Measurements from ENCODE around the gene ZNF853.

The ZNF853 gene

DNA sequence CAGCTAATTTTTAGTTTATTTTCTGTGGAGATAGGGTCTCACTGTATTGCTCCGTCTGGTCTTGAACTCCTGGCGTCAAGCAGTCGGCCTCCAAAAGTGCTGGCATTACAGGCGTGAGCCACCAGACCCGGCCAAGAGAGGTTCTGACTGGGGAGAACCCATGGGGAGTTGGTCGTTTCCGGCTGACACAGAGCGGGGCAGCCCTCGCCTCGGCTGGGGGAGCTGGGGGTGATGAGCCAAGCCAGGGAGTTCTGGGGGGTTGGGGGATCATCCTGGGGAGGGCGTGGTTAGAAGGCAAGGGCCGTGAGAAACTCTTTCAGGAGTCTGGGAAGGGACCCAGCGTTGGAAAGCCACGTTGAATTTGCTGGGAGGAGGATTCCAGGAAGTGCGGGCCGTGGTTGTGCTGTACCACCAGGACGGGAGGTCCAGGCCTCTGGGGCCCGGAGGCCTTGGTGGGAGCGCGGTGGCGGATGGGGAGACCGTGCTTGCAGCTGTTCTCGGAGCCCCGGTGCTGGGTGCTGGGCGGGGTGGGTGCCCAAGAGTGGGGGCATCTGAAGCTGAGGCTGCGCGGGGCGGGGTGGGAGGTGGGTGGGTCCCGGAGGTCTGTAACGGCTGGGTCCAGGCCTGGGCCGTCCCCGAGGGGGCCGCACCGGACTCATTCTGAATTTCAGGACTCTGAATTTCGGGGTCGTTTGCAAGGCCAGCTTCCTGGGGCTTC, 8.4 kb upstream of the ZNF853 start:
- Histone ChIP-seq H3K4me3 (ENCODE audit: low read depth in 1 of 2, low read length in 2 of 2) (no peak overlapping the region), H3K9ac (ENCODE audit: low read depth in 1 of 2, low read length in 2 of 2) (no peak overlapping the region), H3K27me3 (ENCODE audit: control insufficient read depth in 1 of 2, insufficient read depth in 2 of 2, low read length in 2 of 2) (no peaks in the 10 kb centered on the region), H3K36me3 (ENCODE audit: control insufficient read depth in 1 of 2, insufficient read depth in 2 of 2, low read length in 2 of 2) (peaks cover 17 to 36% of the 10 kb centered on the region in 2 donors), H3K9me3 (ENCODE audit: control insufficient read depth in 1 of 2, low read length in 2 of 2) (no peaks in the 10 kb centered on the region), H3K27ac (ENCODE audit: low read depth, low read length) (no peak overlapping the region), H3K4me1 (ENCODE audit: control insufficient read depth in 1 of 2, insufficient read depth in 2 of 2, low read length in 2 of 2) (no peaks in the 10 kb centered on the region)

DNA sequence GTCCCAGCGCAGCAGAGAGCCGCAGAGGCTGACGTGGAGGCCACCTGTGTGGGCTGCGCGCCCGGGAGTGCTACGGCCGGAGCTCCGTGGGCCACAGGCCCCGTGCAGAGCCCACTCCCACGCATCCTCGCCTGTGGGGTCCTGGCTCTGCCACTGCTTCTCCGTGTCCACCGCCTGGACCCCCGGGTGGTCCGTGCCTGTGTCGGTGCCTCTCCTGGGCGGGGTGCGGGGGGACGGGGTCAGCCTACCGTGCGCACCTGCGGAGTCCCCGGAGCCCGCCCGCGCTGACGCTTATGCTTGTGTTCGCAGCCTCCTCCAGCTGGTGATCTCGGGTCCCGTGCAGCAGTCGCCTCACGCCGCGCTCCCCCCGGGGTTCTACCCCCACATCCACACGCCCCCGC, 7.8 kb upstream of the ZNF853 start:
- Histone ChIP-seq H3K27ac (ENCODE audit: low read depth, low read length) (no peak overlapping the region), H3K9ac (ENCODE audit: low read depth in 1 of 2, low read length in 2 of 2) (no peak overlapping the region), H3K9me3 (ENCODE audit: control insufficient read depth in 1 of 2, low read length in 2 of 2) (no peaks in the 10 kb centered on the region), H3K36me3 (ENCODE audit: control insufficient read depth in 1 of 2, insufficient read depth in 2 of 2, low read length in 2 of 2) (peaks cover 13 to 31% of the 10 kb centered on the region in 2 donors), H3K4me3 (ENCODE audit: low read depth in 1 of 2, low read length in 2 of 2) (no peak overlapping the region), H3K27me3 (ENCODE audit: control insufficient read depth in 1 of 2, insufficient read depth in 2 of 2, low read length in 2 of 2) (no peaks in the 10 kb centered on the region), H3K4me1 (ENCODE audit: control insufficient read depth in 1 of 2, insufficient read depth in 2 of 2, low read length in 2 of 2) (no peaks in the 10 kb centered on the region)

DNA sequence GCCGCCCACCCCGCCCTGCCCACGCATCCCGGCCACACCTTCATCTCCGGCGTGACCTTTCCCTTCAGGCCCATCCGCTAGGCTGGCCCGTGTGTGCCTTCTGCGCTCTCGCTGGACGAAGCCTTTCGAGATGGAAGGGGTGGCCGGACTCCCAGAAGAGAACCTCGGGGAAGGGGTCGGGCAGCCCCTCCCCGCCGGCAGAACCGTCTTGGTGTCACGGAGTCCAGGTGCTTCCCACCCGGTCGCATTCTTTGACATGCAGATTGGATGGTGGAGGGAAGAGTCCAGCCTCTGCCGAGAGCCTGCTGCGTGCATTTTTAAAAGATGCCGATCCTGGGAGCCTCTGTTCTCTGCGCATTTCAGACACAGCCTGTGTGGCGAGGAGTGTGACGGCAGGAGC, 7.3 kb upstream of the ZNF853 start:
- Histone ChIP-seq H3K9ac (ENCODE audit: low read depth in 1 of 2, low read length in 2 of 2) (no peak overlapping the region), H3K27ac (ENCODE audit: low read depth, low read length) (no peak overlapping the region), H3K4me1 (ENCODE audit: control insufficient read depth in 1 of 2, insufficient read depth in 2 of 2, low read length in 2 of 2) (no peaks in the 10 kb centered on the region), H3K4me3 (ENCODE audit: low read depth in 1 of 2, low read length in 2 of 2) (no peak overlapping the region), H3K27me3 (ENCODE audit: control insufficient read depth in 1 of 2, insufficient read depth in 2 of 2, low read length in 2 of 2) (no peaks in the 10 kb centered on the region), H3K9me3 (ENCODE audit: control insufficient read depth in 1 of 2, low read length in 2 of 2) (no peaks in the 10 kb centered on the region), H3K36me3 (ENCODE audit: control insufficient read depth in 1 of 2, insufficient read depth in 2 of 2, low read length in 2 of 2) (peaks cover 12 to 28% of the 10 kb centered on the region in 2 donors)

DNA sequence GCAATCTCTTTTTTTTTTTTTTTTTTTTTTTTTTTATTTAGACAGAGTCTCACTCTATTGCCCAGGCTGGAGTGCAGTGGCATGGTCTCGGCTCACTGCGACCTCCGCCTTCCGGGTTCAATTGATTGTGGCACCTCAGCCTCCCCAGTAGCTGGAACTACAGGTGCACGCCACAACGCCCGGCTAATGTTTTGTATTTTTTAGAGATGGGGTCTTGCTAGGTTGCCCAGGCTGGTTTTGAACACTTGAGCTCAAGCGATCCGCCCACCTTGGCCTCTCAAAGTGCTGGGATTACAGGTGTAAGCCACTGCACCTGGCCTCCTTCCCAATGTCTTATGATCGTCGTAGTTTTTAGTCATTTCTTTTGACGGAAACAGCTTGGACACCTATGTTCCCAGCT, 6.6 kb upstream of the ZNF853 start:
- Histone ChIP-seq H3K4me3 (ENCODE audit: low read depth in 1 of 2, low read length in 2 of 2) (no peak overlapping the region), H3K9me3 (ENCODE audit: control insufficient read depth in 1 of 2, low read length in 2 of 2) (no peaks in the 10 kb centered on the region), H3K4me1 (ENCODE audit: control insufficient read depth in 1 of 2, insufficient read depth in 2 of 2, low read length in 2 of 2) (no peaks in the 10 kb centered on the region), H3K27ac (ENCODE audit: low read depth, low read length) (no peak overlapping the region), H3K36me3 (ENCODE audit: control insufficient read depth in 1 of 2, insufficient read depth in 2 of 2, low read length in 2 of 2) (peaks cover 12 to 28% of the 10 kb centered on the region in 2 donors), H3K9ac (ENCODE audit: low read depth in 1 of 2, low read length in 2 of 2) (no peak overlapping the region), H3K27me3 (ENCODE audit: control insufficient read depth in 1 of 2, insufficient read depth in 2 of 2, low read length in 2 of 2) (peaks cover 0 to 4% of the 10 kb centered on the region in 2 donors)

DNA sequence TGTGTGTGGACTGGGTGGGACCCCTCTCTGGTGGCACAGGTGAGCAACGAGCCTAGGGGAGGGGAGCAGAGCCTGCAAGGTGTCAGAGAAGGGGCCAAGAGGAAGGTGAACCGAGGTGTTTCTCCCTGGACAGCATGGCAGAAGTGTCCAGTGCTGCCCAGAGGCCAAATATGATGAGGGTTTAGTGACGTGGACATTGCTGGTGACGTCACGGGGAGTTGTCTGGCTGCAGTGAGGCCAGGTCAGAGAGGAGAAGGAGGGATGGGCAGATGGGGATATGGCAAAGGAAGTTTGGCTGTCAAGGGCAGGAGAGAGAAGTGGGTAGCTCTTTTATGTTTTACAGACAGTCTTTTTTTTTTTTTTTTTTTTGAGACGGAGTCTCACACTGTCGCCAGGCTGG, 2.6 kb upstream of the ZNF853 start:
- Histone ChIP-seq H3K4me3 (ENCODE audit: low read depth in 1 of 2, low read length in 2 of 2) (no peak overlapping the region), H3K27ac (ENCODE audit: low read depth, low read length) (no peak overlapping the region), H3K9ac (ENCODE audit: low read depth in 1 of 2, low read length in 2 of 2) (no peak overlapping the region), H3K9me3 (ENCODE audit: control insufficient read depth in 1 of 2, low read length in 2 of 2) (no peaks in the 10 kb centered on the region), H3K4me1 (ENCODE audit: control insufficient read depth in 1 of 2, insufficient read depth in 2 of 2, low read length in 2 of 2) (peaks cover 0 to 12% of the 10 kb centered on the region in 2 donors), H3K27me3 (ENCODE audit: control insufficient read depth in 1 of 2, insufficient read depth in 2 of 2, low read length in 2 of 2) (peaks cover 15% of the 10 kb centered on the region in 2 donors), H3K36me3 (ENCODE audit: control insufficient read depth in 1 of 2, insufficient read depth in 2 of 2, low read length in 2 of 2) (peaks cover 0 to 5% of the 10 kb centered on the region in 2 donors)

DNA sequence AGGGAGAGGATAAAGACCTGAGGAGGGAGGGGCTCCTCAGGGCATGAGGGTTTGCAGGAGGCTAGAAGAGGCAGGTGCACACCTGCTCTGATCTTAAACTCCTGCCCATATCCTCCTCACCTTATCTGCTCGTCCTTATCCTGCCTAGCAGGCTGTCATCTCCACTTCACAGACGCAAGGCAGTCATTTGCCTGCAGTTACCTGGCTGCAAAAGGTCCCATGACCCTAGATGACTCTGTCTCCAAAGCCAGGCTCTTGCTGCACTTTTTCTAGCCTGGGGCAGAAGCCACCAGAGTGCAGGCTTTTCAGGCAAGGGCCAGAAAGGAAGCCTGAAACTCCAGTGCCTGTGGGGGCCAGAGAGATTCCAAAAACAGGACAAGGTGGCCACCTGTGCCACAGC, 1.7 kb upstream of the ZNF853 start:
- Histone ChIP-seq H3K9ac (ENCODE audit: low read depth in 1 of 2, low read length in 2 of 2) (no peak overlapping the region), H3K27me3 (ENCODE audit: control insufficient read depth in 1 of 2, insufficient read depth in 2 of 2, low read length in 2 of 2) (peaks cover 15% of the 10 kb centered on the region in 2 donors), H3K4me1 (ENCODE audit: control insufficient read depth in 1 of 2, insufficient read depth in 2 of 2, low read length in 2 of 2) (peaks cover 0 to 12% of the 10 kb centered on the region in 2 donors), H3K9me3 (ENCODE audit: control insufficient read depth in 1 of 2, low read length in 2 of 2) (no peaks in the 10 kb centered on the region), H3K27ac (ENCODE audit: low read depth, low read length) (no peak overlapping the region), H3K36me3 (ENCODE audit: control insufficient read depth in 1 of 2, insufficient read depth in 2 of 2, low read length in 2 of 2) (no peaks in the 10 kb centered on the region), H3K4me3 (ENCODE audit: low read depth in 1 of 2, low read length in 2 of 2) (no peak overlapping the region)

DNA sequence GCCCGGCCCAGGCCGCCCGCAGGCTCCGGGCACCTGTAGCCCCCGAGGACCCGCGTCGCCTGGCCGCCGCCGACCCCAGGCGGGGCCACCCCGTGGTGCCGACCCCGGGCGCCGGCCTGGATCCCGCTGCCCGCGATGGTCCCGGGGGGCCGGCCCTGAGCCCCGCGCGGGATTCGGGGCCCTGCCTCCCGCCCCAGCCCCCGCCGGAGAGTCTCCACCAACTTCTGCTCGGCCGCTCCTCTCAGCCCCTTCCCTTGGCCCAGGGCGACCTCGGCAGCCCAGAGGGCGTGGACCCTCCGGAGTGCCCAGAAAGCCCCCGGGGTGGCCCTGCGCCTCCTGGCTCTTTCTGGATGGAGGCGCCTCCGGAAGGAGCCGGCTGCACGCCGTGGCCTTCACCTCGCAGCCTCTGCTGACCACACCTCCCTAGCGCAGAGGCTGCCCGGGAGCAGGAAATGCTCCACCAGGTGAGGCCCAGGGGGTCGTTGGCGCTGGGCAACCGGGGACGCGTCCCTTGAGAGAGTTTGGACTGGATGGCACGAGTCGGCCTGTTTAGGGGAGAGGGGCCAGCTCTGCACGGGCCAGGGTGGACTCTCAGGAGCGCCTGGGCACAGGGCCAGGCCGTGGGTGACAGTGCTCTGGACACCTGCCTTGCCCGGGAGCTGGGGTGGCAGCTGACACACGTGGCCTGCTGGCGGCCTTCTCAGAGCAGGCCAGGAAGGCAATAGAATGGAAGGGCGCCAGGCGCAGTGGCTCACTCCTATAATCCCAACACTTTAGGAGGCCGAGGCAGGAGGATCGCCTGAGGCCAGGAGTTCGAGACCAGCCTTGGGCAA, 529 bp downstream of the ZNF853 start:
- H3K9ac ChIP-seq (ENCODE audit: low read depth in 1 of 2, low read length in 2 of 2) = peak overlapping the region in 1 of 2 donors; percentile 25
- H3K27ac ChIP-seq (ENCODE audit: low read depth, low read length) = no peak overlapping the region

DNA sequence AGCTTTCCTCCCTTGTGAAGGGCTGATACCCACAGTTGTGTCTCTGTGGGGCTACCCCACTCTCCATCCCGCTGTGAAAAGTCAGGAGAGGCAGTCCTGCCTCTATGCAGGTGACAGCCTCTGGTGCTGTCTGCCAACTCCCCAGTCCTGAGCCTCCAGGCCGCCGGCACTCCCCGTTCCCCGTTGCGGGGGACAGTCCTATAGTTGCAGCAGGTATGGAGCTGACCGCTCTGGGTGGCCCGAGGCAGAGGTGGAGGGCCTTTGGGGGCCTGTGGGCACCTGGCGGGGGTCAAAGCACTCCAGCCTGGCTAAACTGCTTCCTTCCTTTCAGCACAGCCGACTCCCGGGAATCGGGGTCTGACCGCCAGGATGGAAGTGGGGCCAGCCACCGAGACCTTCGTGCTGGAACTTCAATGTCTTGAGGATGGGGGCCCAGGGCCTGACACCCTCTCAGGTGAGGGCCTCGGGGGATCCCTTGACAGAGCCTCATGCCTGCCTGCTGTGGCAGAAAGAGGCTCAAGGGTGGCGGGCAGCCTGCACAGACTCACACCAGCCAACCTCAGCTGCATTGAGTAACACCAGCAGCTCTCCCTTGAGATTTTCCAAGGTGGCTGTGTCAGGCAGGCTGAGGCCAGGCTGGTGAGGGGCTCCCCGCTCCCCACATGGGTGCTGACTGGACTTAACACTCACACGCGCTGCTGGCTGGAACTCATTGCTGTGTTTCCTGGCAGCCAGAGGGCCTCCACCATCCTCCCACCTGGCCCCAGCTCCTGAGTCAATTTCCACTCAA, 1.6 kb downstream of the ZNF853 start:
- H3K9me3 ChIP-seq (ENCODE audit: control insufficient read depth in 1 of 2, low read length in 2 of 2) = no peaks in the 10 kb centered on the region
- H3K27me3 ChIP-seq (ENCODE audit: control insufficient read depth in 1 of 2, insufficient read depth in 2 of 2, low read length in 2 of 2) = peaks cover 15% of the 10 kb centered on the region in 2 donors
- peaks cover 9 to 20% of the 10 kb centered on the region in 2 donors for H3K4me1 ChIP-seq (ENCODE audit: control insufficient read depth in 1 of 2, insufficient read depth in 2 of 2, low read length in 2 of 2)
- no peak overlapping the region for H3K9ac ChIP-seq (ENCODE audit: low read depth in 1 of 2, low read length in 2 of 2)
- H3K36me3 ChIP-seq (ENCODE audit: control insufficient read depth in 1 of 2, insufficient read depth in 2 of 2, low read length in 2 of 2) = peaks cover 0 to 8% of the 10 kb centered on the region in 2 donors
- no peak overlapping the region for H3K27ac ChIP-seq (ENCODE audit: low read depth, low read length)
- H3K4me3 ChIP-seq (ENCODE audit: low read depth in 1 of 2, low read length in 2 of 2) = no peak overlapping the region

More for the DNA sequence above, 529 bp downstream of the ZNF853 start:
- no peaks in the 10 kb centered on the region for H3K36me3 ChIP-seq (ENCODE audit: control insufficient read depth in 1 of 2, insufficient read depth in 2 of 2, low read length in 2 of 2)
- peaks cover 9 to 12% of the 10 kb centered on the region in 2 donors for H3K4me1 ChIP-seq (ENCODE audit: control insufficient read depth in 1 of 2, insufficient read depth in 2 of 2, low read length in 2 of 2)
- peaks cover 15% of the 10 kb centered on the region in 2 donors for H3K27me3 ChIP-seq (ENCODE audit: control insufficient read depth in 1 of 2, insufficient read depth in 2 of 2, low read length in 2 of 2)
- H3K9me3 ChIP-seq (ENCODE audit: control insufficient read depth in 1 of 2, low read length in 2 of 2) = no peaks in the 10 kb centered on the region
- H3K4me3 ChIP-seq (ENCODE audit: low read depth in 1 of 2, low read length in 2 of 2) = peak overlapping the region; percentile 29 to 55

DNA sequence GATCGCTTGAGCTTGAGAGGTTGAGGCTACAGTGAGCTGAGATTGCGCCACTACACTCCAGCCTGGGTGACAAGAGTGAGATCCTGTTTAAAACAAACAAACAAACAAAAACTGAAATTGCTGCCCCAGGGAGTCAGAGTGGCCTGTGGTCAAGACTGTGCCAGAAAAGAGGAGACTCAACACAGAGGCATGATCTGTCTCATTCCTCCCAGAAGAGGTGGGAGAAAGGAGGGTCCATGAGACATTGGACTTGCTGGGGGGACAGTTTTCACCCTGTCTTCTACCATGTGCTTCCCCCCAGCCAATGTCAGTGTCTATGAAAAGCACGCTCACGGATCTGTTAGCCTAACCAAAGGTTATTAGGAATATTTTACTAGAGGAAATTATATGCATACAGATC, 3.2 kb downstream of the ZNF853 start:
- H3K9ac ChIP-seq (ENCODE audit: low read depth in 1 of 2, low read length in 2 of 2) = no peak overlapping the region
- no peak overlapping the region for H3K27ac ChIP-seq (ENCODE audit: low read depth, low read length)
- H3K36me3 ChIP-seq (ENCODE audit: control insufficient read depth in 1 of 2, insufficient read depth in 2 of 2, low read length in 2 of 2) = peaks cover 0 to 8% of the 10 kb centered on the region in 2 donors
- peaks cover 12 to 15% of the 10 kb centered on the region in 2 donors for H3K27me3 ChIP-seq (ENCODE audit: control insufficient read depth in 1 of 2, insufficient read depth in 2 of 2, low read length in 2 of 2)
- peaks cover 12 to 20% of the 10 kb centered on the region in 2 donors for H3K4me1 ChIP-seq (ENCODE audit: control insufficient read depth in 1 of 2, insufficient read depth in 2 of 2, low read length in 2 of 2)
- H3K4me3 ChIP-seq (ENCODE audit: low read depth in 1 of 2, low read length in 2 of 2) = no peak overlapping the region
- H3K9me3 ChIP-seq (ENCODE audit: control insufficient read depth in 1 of 2, low read length in 2 of 2) = no peaks in the 10 kb centered on the region
